PFSK-1 (cell line): ENCODE measurements around the gene ALPI.

Source experiments
- POLR2AphosphoS5 ChIP-seq: IDR thresholded peaks from 2 replicates; pipeline ENCODE4 v1.6.1; 2012; ENCODE audit warnings: low read depth, mild to moderate bottlenecking, control low read depth, low read length, moderate library complexity
- SIN3A ChIP-seq: IDR thresholded peaks from 2 replicates; pipeline ENCODE4 v1.6.1; 2012; ENCODE audit warnings: mild to moderate bottlenecking, low read length, moderate library complexity, borderline replicate concordance; ENCODE audit not compliant: insufficient read depth
- TAF1 ChIP-seq: IDR thresholded peaks from 2 replicates; pipeline ENCODE4 v1.6.1; 2012; ENCODE audit warnings: low read length, control low read depth, borderline replicate concordance; ENCODE audit not compliant: insufficient read depth

DNA sequence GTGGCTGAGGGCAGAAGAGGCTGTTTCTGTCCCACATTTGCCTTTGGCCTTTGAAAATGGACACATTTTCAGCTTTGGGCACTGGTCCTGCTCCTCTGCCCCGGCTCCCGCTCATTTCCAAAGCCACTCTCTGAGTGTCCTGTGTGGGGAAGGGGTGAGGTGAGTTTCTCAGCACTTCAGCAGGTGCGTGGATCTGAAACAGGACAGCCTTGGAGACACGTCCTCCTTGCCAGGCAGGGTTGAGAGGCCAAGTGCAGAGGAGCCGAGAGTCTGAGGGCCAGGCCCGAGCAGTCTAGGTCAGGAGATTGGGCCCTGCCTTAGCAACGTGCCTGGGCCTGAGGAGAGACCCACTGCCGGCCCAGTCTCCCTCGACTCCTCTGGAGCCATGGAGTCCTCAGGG is 21.9 kb upstream of the ALPI start:
- TF ChIP-seq TAF1 = no peak
- TF ChIP-seq SIN3A = no peak
- no peak for TF ChIP-seq POLR2AphosphoS5
